A549 (cell line): Measurements from ENCODE around the gene SNAPC2. TPM values are rescaled to one million over a fixed set of nuclear protein-coding genes. Genes with fewer than 3 reads are reported as not detected.

ENCODE experiments used
- ATAC-seq, 2 experiments: fragments of 200-7000 bp in 1 of 2; fragments of >200 bp in 1 of 2; cut with Nextera tagmentation in 1 of 2; cut with Tn5 transposase in 1 of 2; 3 replicates each; pipeline versions ENCODE4 v1.8.0 to v1.9.1; 2018 to 2020; ENCODE audit warnings: mild to moderate bottlenecking in 1 of 2, moderate library complexity in 1 of 2
- CTCF ChIA-PET: fragments of 300-600 bp; sonication (Branson Sonifier 250); formaldehyde crosslinking; extraction: SDS; loops from one replicate; lab custom pipeline; 2021; ENCODE audit warnings: antibody characterized with exemption, inconsistent platforms; lab: Yijun Ruan, JAX
- POLR2A ChIA-PET: fragments of 350-600 bp; formaldehyde crosslinking; extraction: SDS; loops from one replicate; lab custom pipeline; 2021; ENCODE audit warnings: antibody characterized with exemption, inconsistent platforms; lab: Yijun Ruan, JAX
- DNase-seq, 2 experiments: peaks; one replicate each; pipeline versions ENCODE4 v3.0.0 to v3.0.0-alpha.2; 2011 to 2016; ENCODE audit warnings: low read depth in 1 of 2, low spot score in 1 of 2
- FAIRE-seq: peaks from 2 replicates; lab custom pipeline; 2011; peaks lifted over from hg19 to GRCh38; lab: Jason Lieb, UNC
- H3K27ac ChIP-seq, 2 experiments: fragments of >200 bp; sonication (Bioruptor Twin); formaldehyde crosslinking; 3 replicates each; pipeline ENCODE4 v1.5.1; 2016 to 2017
- H3K4me1 ChIP-seq: fragments of >200 bp; sonication (Bioruptor Twin); formaldehyde crosslinking; 3 replicates; pipeline ENCODE4 v1.6.1; 2016
- H3K4me2 ChIP-seq: fragments of >200 bp; sonication (Bioruptor Twin); formaldehyde crosslinking; 3 replicates; pipeline ENCODE4 v1.6.1; 2016
- H3K4me3 ChIP-seq: fragments of >200 bp; sonication (Bioruptor Twin); formaldehyde crosslinking; 3 replicates; pipeline ENCODE4 v1.5.1; 2016
- H3K9me3 ChIP-seq: fragments of >200 bp; sonication (Bioruptor Twin); formaldehyde crosslinking; 3 replicates; pipeline ENCODE4 v1.6.1; 2016
- BCL3 ChIP-seq: fragments of >200 bp; sonication (Bioruptor Twin); formaldehyde crosslinking; IDR thresholded peaks from 3 replicates; pipeline ENCODE4 v1.6.1; 2016
- BHLHE40 ChIP-seq: IDR thresholded peaks from 2 replicates; pipeline ENCODE4 v1.6.1; 2012; ENCODE audit warnings: low read depth, low read length, inconsistent platforms
- CBX2 ChIP-seq: fragments of 200-600 bp; sonication (generic); IDR thresholded peaks from 2 replicates; pipeline ENCODE4 v1.6.1; 2016; ENCODE audit warnings: low read depth, mild to moderate bottlenecking, borderline replicate concordance
- CEBPB ChIP-seq, 2 experiments: fragments of >200 bp in 1 of 2; sonication (Bioruptor Twin) in 1 of 2; formaldehyde crosslinking in 1 of 2; IDR thresholded peaks; 2 replicates each; pipeline ENCODE4 v1.6.1; 2012 to 2016
- CHD4 ChIP-seq: fragments of 200-600 bp; sonication (generic); IDR thresholded peaks from 2 replicates; pipeline ENCODE4 v1.6.1; 2016; ENCODE audit warnings: antibody characterized with exemption, mild to moderate bottlenecking, borderline replicate concordance
- CTCF ChIP-seq: fragments of >200 bp; sonication (Bioruptor Twin); formaldehyde crosslinking; IDR thresholded peaks from 3 replicates; pipeline ENCODE4 v1.5.1; 2016
- GATA3 ChIP-seq: IDR thresholded peaks from 2 replicates; pipeline ENCODE4 v1.6.1; 2012; ENCODE audit warnings: borderline replicate concordance
- HDAC2 ChIP-seq: fragments of 200-600 bp; sonication (generic); IDR thresholded peaks from 2 replicates; pipeline ENCODE4 v1.6.1; 2016
- JUNB ChIP-seq: fragments of >200 bp; sonication (Bioruptor Twin); formaldehyde crosslinking; IDR thresholded peaks from 2 replicates; pipeline ENCODE4 v1.6.1; 2016
- KDM1A ChIP-seq: fragments of 200-600 bp; sonication (generic); IDR thresholded peaks from 2 replicates; pipeline ENCODE4 v1.6.1; 2016; ENCODE audit warnings: low read depth, mild to moderate bottlenecking
- MYC ChIP-seq: IDR thresholded peaks from 2 replicates; pipeline ENCODE4 v1.6.1; 2012; ENCODE audit warnings: mild to moderate bottlenecking, inconsistent platforms, low read length, improper control_type of control experiment, borderline replicate concordance
- NFE2L2 ChIP-seq: fragments of 150-350 bp; conservative IDR thresholded peaks from 2 replicates; pipeline ENCODE4 v1.6.1; 2014; ENCODE audit warnings: low read length
- NPAS2 ChIP-seq: fragments of 250-450 bp; sonication (Bioruptor Pico); IDR thresholded peaks from 2 replicates; pipeline ENCODE4 v1.8.0; 2022; ENCODE audit warnings: mild to moderate bottlenecking, moderate library complexity, borderline replicate concordance
- PBX3 ChIP-seq: IDR thresholded peaks from 2 replicates; pipeline ENCODE4 v1.6.1; 2012
- POLR2AphosphoS2 ChIP-seq: conservative IDR thresholded peaks from 2 replicates; pipeline ENCODE4 v1.6.1; 2012; ENCODE audit warnings: low read length, improper control_type of control experiment, inconsistent platforms
- RAD21 ChIP-seq, 2 experiments: fragments of >200 bp in 1 of 2; sonication (Bioruptor Twin) in 1 of 2; formaldehyde crosslinking in 1 of 2; IDR thresholded peaks in 1 of 2; conservative IDR thresholded peaks in 1 of 2; 2 replicates in 1 of 2; 3 replicates in 1 of 2; pipeline ENCODE4 v1.6.1; 2012 to 2018; ENCODE audit warnings: inconsistent platforms in 1 of 2
- RCOR1 ChIP-seq: fragments of 150-350 bp; IDR thresholded peaks from 2 replicates; pipeline ENCODE4 v1.6.1; 2014; ENCODE audit warnings: antibody characterized with exemption, low read length, low read depth
- SMC3 ChIP-seq: fragments of >200 bp; sonication (Bioruptor Twin); formaldehyde crosslinking; IDR thresholded peaks from 3 replicates; pipeline ENCODE4 v1.6.1; 2018; ENCODE audit warnings: inconsistent platforms
- SREBF2 ChIP-seq: fragments of 450-650 bp; IDR thresholded peaks from 2 replicates; pipeline ENCODE4 v1.6.1; 2014; ENCODE audit warnings: mild to moderate bottlenecking, moderate library complexity
- TP53 ChIP-seq: fragments of 250-450 bp; sonication (Bioruptor Pico); IDR thresholded peaks from 2 replicates; pipeline ENCODE4 v1.5.0; 2021; ENCODE audit warnings: mild to moderate bottlenecking, moderate library complexity
- ZNF302 ChIP-seq: fragments of 250-450 bp; sonication (Bioruptor Pico); IDR thresholded peaks from 2 replicates; pipeline ENCODE4 v1.9.0; 2021; ENCODE audit warnings: inconsistent platforms, mild to moderate bottlenecking, moderate library complexity
- WGBS: methylation state at CpG from one replicate; pipeline ENCODE4 v1.1.6; 2017; ENCODE audit errors: missing lambda C conversion rate; 5-methylcytosine and 5-hydroxymethylcytosine counted together
- polyA plus RNA-seq, 4 experiments: library from polyadenylated mRNA; depleted of rRNA in 3 of 4; stranded (reverse); fragments of >200 nt; fragmentation: RNase III in 1 of 4; extraction: RNeasy Plus Mini Kit Qiagen cat#74134 plus additional on column Dnase treatment in 1 of 4; gene quantifications; 2 replicates in 3 of 4; 3 replicates in 1 of 4; pipeline ENCODE4 v1.2.3, GENCODE V29; 2011 to 2017

The SNAPC2 gene
- polyA plus RNA-seq, 2 of the 4 experiments (the other 2 are of a cell fraction): 9.2 to 13.8 TPM

GRCh38 chr19:7872306-7873204, 47.6 kb upstream of the SNAPC2 start:
- 56% methylated on average over 18 of the region's 47 CpGs for WGBS
- peak overlapping the region; percentile 81 for H3K4me2 ChIP-seq
- ATAC-seq: no peak

DNA sequence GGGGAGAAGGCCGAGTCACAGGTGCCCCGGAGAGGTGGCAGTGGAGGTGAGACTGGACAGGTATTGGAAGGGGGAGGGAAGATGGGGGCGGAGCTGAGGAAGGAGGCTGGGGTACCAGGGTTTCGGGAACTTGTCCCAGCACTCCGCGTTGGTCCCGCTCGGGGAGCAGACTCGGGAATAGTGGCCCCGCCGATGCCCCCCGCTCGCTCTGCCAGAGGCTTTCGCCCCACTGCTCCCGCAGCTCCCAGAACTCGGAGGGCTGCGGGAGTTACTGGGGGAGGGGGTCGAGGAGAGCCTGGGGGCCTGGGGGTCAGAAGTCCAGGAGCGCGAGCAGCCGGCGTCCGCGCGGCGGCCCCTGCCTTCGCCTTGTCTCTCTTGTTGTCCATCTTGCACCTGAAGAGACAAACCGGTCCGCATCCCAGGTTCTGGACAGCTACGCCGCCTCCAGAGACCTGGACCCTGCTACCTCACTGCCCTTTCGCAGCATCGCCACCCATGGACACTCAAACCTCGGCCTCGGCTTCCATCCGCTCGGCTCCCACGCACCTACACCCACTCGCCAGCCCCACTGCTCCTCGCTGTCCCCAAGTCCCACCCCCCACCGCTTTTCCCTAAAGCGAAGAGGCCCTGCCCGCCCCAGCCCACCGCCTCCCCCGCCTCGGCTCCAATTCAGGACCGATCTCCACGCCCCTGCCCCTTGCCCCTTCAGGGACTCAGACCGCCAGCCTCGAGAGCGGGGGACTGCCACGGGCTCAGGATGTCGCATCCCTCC, 46.6 kb upstream of the SNAPC2 start:
- ChIA-PET CTCF (interaction anchor here (2.5 kb wide), 1 partner anchor 20 kb away, joined by 6 read pairs; no protein-coding TSS in a partner anchor), POLR2A (no interaction called here)
- no peaks in the 10 kb centered on the region for H3K9me3 ChIP-seq
- peaks cover 28% of the 10 kb centered on the region for H3K4me1 ChIP-seq
- H3K27ac ChIP-seq: peak overlapping the region; percentile 78 to 87
- no peak for ATAC-seq
- TF ChIP-seq ZNF302 (CRISPR knock-in tag): no peak
- no peak for TF ChIP-seq NPAS2 (CRISPR knock-in tag)
- TF ChIP-seq POLR2AphosphoS2: no peak
- TF ChIP-seq CEBPB (IDR thresholded peaks at IDR 0.05): no peak
- 83% methylated on average over 29 of the region's 53 CpGs for WGBS
- no peak for FAIRE-seq
- peak overlapping the region; percentile 86 for H3K4me3 ChIP-seq
- H3K4me2 ChIP-seq: peak overlapping the region; percentile 99
- no peak for DNase-seq

More at GRCh38 chr19:7872306-7873204, 47.6 kb upstream of the SNAPC2 start:
- FAIRE-seq (no peak), DNase-seq (no peak)
- H3K4me1 ChIP-seq: peaks cover 31% of the 10 kb centered on the region
- no peaks in the 10 kb centered on the region for H3K9me3 ChIP-seq
- ChIA-PET CTCF (interaction anchor here (2.5 kb wide), 1 partner anchor 20 kb away, joined by 6 read pairs; no protein-coding TSS in a partner anchor), POLR2A (interaction anchor here (0.7 kb wide), 1 partner anchor 31 kb away, joined by 4 read pairs; the partner anchor contains the start of gene MAP2K7)
- H3K27ac ChIP-seq: 0 out of 6 replicates have a peak overlapping the region, but pooled peaks of 1 of the 2 experiments have one; percentile 25
- no peak for TF ChIP-seq PBX3
- TF ChIP-seq CHD4: peak; percentile 82; the same call in 1 of the 2 replicates
- peak; percentile 83 for TF ChIP-seq KDM1A
- peak overlapping the region; percentile 35; the same call in 1 of the 3 replicates for H3K4me3 ChIP-seq

- H3K9me3 ChIP-seq: no peaks in the 10 kb centered on the region
- H3K4me2 ChIP-seq: peak within 1 kb of the TSS; percentile 99
- ChIA-PET POLR2A (interaction anchor here (1.0 kb wide), 1 partner anchor 14 kb away, joined by 3 read pairs; the partner anchor contains the start of gene LRRC8E), CTCF (interaction anchor here (1.1 kb wide), 2 partner anchors 21 to 28 kb away, joined by 3 to 5 read pairs; no protein-coding TSS in a partner anchor)
- peak within 1 kb of the TSS; percentile 86 for H3K4me3 ChIP-seq
- FAIRE-seq (no peak), DNase-seq (peak in 1 of 2 experiments; percentile 56), ATAC-seq (peak in 1 of 2 experiments; percentile 16; a peak in 1 of 6 replicates)
- 4% methylated on average over 4 of the region's 88 CpGs for WGBS
- H3K27ac ChIP-seq: peak within 1 kb of the TSS; percentile 78 to 87
- peaks cover 27% of the 10 kb centered on the region for H3K4me1 ChIP-seq
- TF ChIP-seq CEBPB (IDR thresholded peaks at IDR 0.05): no peak
- TF ChIP-seq CBX2: no peak
- no peak for TF ChIP-seq JUNB
- TF ChIP-seq SREBF2: no peak
- TF ChIP-seq BHLHE40: no peak
- no peak for TF ChIP-seq SMC3
- no peak for TF ChIP-seq RAD21 (conservative IDR thresholded peaks at IDR 0.05 in 1 of 2, IDR thresholded peaks at IDR 0.05 in 1 of 2)
- TF ChIP-seq CTCF: no peak
- TF ChIP-seq HDAC2: no peak
- TF ChIP-seq TP53 (CRISPR knock-in tag): no peak
- no peak for TF ChIP-seq GATA3
- TF ChIP-seq BCL3: no peak
- TF ChIP-seq NFE2L2: no peak
- TF ChIP-seq MYC: no peak
- no peak for TF ChIP-seq RCOR1
These were observed 45.9 kb upstream of the SNAPC2 start, which contains the start of gene PRR36 for GRCh38 chr19:7874076-7874896. Gene PRR36, minus strand, starts transcription at chr19:7874390. Its CDS starts 701 bp downstream, at chr19:7873689.
